Measurements from ENCODE around the gene DUSP1. TPM values are rescaled to one million over a fixed set of nuclear protein-coding genes. Genes with fewer than 3 reads are reported as not detected.

Gene DUSP1
- total RNA-seq, 1 donor from 2014 or later: 84.2 TPM

- DNase-seq (ENCODE audit: low spot score): no peak
These were observed 7.2 kb upstream of the DUSP1 start for GRCh38 chr5:172777881-172778814.

- no peak for DNase-seq (ENCODE audit: low spot score)
These were observed 5.2 kb upstream of the DUSP1 start for GRCh38 chr5:172776235-172776594.

- peak; percentile 80 for DNase-seq (ENCODE audit: low spot score)
These were observed 4.6 kb upstream of the DUSP1 start for GRCh38 chr5:172775326-172776234.

- DNase-seq (ENCODE audit: low spot score): no peak
These were observed 3.7 kb upstream of the DUSP1 start for GRCh38 chr5:172774561-172775315.

- no peak for DNase-seq (ENCODE audit: low spot score)
These were observed 2.8 kb upstream of the DUSP1 start for GRCh38 chr5:172773481-172774469.

GRCh38 chr5:172772112-172772906 is 1.3 kb upstream of the DUSP1 start:
- DNase-seq (ENCODE audit: low spot score): peak; percentile 94

GRCh38 chr5:172771439-172772111 is 580 bp upstream of the DUSP1 start:
- DNase-seq (ENCODE audit: low spot score): no peak

GRCh38 chr5:172770374-172770674 is 671 bp downstream of the DUSP1 start:
- DNase-seq (ENCODE audit: low spot score): no peak

- DNase-seq (ENCODE audit: low spot score): no peak
These were observed 1.2 kb downstream of the DUSP1 start for GRCh38 chr5:172769616-172770373.

GRCh38 chr5:172769342-172769615 is 1.7 kb downstream of the DUSP1 start:
- no peak for DNase-seq (ENCODE audit: low spot score)

GRCh38 chr5:172768573-172769341 is 2.2 kb downstream of the DUSP1 start:
- DNase-seq (ENCODE audit: low spot score): no peak

GRCh38 chr5:172768098-172768572 is 2.9 kb downstream of the DUSP1 start:
- DNase-seq (ENCODE audit: low spot score): no peak

GRCh38 chr5:172766287-172767108 is 4.5 kb downstream of the DUSP1 start:
- DNase-seq (ENCODE audit: low spot score): peak; percentile 79

- DNase-seq (ENCODE audit: low spot score): no peak
These were observed 5.2 kb downstream of the DUSP1 start for GRCh38 chr5:172765766-172766286.

GRCh38 chr5:172764861-172765765 is 5.9 kb downstream of the DUSP1 start:
- peak; percentile 96 for DNase-seq (ENCODE audit: low spot score)

GRCh38 chr5:172763120-172763464 is 7.9 kb downstream of the DUSP1 start:
- DNase-seq (ENCODE audit: low spot score): no peak

All from ureter (tissue), 1 donor.